Measurements from ENCODE around the gene FAM169A. TPM values are rescaled to one million over a fixed set of nuclear protein-coding genes. Genes with fewer than 3 reads are reported as not detected.

FAM169A gene
- total and polyA plus RNA-seq, 4 donors = 0.25 to 2.8 (median 1.3) TPM

DNA sequence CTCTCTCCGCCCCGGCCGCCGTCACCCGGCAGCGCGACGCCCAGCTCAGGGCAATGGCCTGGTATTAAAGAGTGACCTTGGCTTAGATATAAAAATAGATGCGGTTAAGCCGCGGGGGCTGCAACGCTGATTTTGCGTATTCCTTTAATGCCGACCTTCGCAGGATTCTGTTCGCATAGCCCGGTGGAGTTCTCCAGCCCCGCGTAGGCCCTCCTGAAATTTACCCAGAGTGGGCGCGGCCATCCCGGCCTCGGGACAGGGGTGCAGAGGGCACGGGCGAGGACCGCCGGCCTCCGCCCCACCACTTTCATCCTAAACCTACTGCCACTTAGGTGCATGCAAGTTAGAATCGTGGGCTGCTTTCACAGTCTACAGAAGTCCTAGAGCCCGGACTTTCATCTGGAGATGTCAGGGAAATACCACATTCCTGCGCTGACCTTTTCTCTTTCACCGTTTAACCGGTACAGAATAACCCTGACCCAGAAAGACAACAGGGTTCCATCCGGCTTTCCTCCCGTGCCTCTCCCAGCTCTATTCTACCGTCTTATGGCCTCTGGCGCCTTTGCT, 492 bp upstream of the FAM169A start:
- TF ChIP-seq, protein P1, sequence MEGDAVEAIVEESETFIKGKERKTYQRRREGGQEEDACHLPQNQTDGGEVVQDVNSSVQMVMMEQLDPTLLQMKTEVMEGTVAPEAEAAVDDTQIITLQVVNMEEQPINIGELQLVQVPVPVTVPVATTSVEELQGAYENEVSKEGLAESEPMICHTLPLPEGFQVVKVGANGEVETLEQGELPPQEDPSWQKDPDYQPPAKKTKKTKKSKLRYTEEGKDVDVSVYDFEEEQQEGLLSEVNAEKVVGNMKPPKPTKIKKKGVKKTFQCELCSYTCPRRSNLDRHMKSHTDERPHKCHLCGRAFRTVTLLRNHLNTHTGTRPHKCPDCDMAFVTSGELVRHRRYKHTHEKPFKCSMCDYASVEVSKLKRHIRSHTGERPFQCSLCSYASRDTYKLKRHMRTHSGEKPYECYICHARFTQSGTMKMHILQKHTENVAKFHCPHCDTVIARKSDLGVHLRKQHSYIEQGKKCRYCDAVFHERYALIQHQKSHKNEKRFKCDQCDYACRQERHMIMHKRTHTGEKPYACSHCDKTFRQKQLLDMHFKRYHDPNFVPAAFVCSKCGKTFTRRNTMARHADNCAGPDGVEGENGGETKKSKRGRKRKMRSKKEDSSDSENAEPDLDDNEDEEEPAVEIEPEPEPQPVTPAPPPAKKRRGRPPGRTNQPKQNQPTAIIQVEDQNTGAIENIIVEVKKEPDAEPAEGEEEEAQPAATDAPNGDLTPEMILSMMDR (IDR thresholded peaks at IDR 0.05; ENCODE audit: control extremely low read depth, extremely low read depth) = no peak
- Histone ChIP-seq H3K4me3 (no peak overlapping the region), H3K27me3 (ENCODE audit: control insufficient read depth in 3 of 3, insufficient read depth in 3 of 3, low read length in 2 of 3) (peaks cover 0 to 26% (median 19%) of the 10 kb centered on the region in 3 donors), H3K4me1 (ENCODE audit: control insufficient read depth in 5 of 5, insufficient read depth in 5 of 5, low read length in 5 of 5) (peaks cover 0 to 16% (median 4%) of the 10 kb centered on the region in 5 donors), H3K27ac (ENCODE audit: low read depth in 1 of 2, low read length in 1 of 2) (peak overlapping the region in 1 of 2 donors; percentile 58), H3K9me3 (ENCODE audit: control insufficient read depth in 4 of 4, insufficient read depth in 3 of 4, low read length in 3 of 4) (no peaks in the 10 kb centered on the region), H3K36me3 (ENCODE audit: control insufficient read depth in 4 of 4, insufficient read depth in 4 of 4, low read length in 4 of 4) (no peaks in the 10 kb centered on the region), H3K9ac (ENCODE audit: insufficient read depth in 1 of 2, low read length in 2 of 2) (no peak overlapping the region)
- 12 to 19% methylated on average over 37 of the region's 37 CpGs for WGBS, 2 donors
- ATAC-seq (ENCODE audit: insufficient read depth, low FRiP score) = no peak
- peak in 2 of 3 donors; percentile 24 to 25 for DNase-seq

GRCh38 chr5:74865256-74865803, 857 bp downstream of the FAM169A start:
- DNase-seq (peak in 2 of 3 donors; percentile 12 to 21), ATAC-seq (ENCODE audit: insufficient read depth, low FRiP score) (no peak)
- Histone ChIP-seq H3K4me1 (ENCODE audit: control insufficient read depth in 5 of 5, insufficient read depth in 5 of 5, low read length in 5 of 5) (peaks cover 0 to 16% (median 4%) of the 10 kb centered on the region in 5 donors), H3K9me3 (ENCODE audit: control insufficient read depth in 4 of 4, insufficient read depth in 3 of 4, low read length in 3 of 4) (no peaks in the 10 kb centered on the region), H3K4me3 (peak overlapping the region; percentile 48), H3K27ac (ENCODE audit: low read depth in 1 of 2, low read length in 1 of 2) (no peak overlapping the region), H3K9ac (ENCODE audit: insufficient read depth in 1 of 2, low read length in 2 of 2) (peak overlapping the region; percentile 46 to 88), H3K27me3 (ENCODE audit: control insufficient read depth in 3 of 3, insufficient read depth in 3 of 3, low read length in 2 of 3) (peaks cover 0 to 26% (median 19%) of the 10 kb centered on the region in 3 donors), H3K36me3 (ENCODE audit: control insufficient read depth in 4 of 4, insufficient read depth in 4 of 4, low read length in 4 of 4) (no peaks in the 10 kb centered on the region)
- TF ChIP-seq, protein P1 (IDR thresholded peaks at IDR 0.05; ENCODE audit: control extremely low read depth, extremely low read depth) = no peak
- WGBS, 2 donors = 17 to 18% methylated on average over 23 of the region's 23 CpGs

- Histone ChIP-seq H3K4me1 (ENCODE audit: control insufficient read depth in 5 of 5, insufficient read depth in 5 of 5, low read length in 5 of 5) (peaks cover 0 to 16% (median 4%) of the 10 kb centered on the region in 5 donors), H3K9ac (ENCODE audit: insufficient read depth in 1 of 2, low read length in 2 of 2) (peak overlapping the region in 1 of 2 donors; percentile 88), H3K4me3 (no peak overlapping the region), H3K36me3 (ENCODE audit: control insufficient read depth in 4 of 4, insufficient read depth in 4 of 4, low read length in 4 of 4) (no peaks in the 10 kb centered on the region), H3K27ac (ENCODE audit: low read depth in 1 of 2, low read length in 1 of 2) (no peak overlapping the region), H3K9me3 (ENCODE audit: control insufficient read depth in 4 of 4, insufficient read depth in 3 of 4, low read length in 3 of 4) (no peaks in the 10 kb centered on the region), H3K27me3 (ENCODE audit: control insufficient read depth in 3 of 3, insufficient read depth in 3 of 3, low read length in 2 of 3) (peaks cover 0 to 26% (median 19%) of the 10 kb centered on the region in 3 donors)
- ATAC-seq (ENCODE audit: insufficient read depth, low FRiP score) = no peak
- 53 to 56% methylated on average over 8 of the region's 8 CpGs for WGBS, 2 donors
- TF ChIP-seq, protein P1 (IDR thresholded peaks at IDR 0.05; ENCODE audit: control extremely low read depth, extremely low read depth) = no peak
- DNase-seq = peak in 2 of 3 donors; percentile 44 to 46
Measured at GRCh38 chr5:74864823-74865222, 1.4 kb downstream of the FAM169A start.
